ENCODE data around the gene GLS2.

GRCh38 chr12:56477521-56478225 is 10.3 kb downstream of the GLS2 start:
- TF ChIP-seq, protein P1, sequence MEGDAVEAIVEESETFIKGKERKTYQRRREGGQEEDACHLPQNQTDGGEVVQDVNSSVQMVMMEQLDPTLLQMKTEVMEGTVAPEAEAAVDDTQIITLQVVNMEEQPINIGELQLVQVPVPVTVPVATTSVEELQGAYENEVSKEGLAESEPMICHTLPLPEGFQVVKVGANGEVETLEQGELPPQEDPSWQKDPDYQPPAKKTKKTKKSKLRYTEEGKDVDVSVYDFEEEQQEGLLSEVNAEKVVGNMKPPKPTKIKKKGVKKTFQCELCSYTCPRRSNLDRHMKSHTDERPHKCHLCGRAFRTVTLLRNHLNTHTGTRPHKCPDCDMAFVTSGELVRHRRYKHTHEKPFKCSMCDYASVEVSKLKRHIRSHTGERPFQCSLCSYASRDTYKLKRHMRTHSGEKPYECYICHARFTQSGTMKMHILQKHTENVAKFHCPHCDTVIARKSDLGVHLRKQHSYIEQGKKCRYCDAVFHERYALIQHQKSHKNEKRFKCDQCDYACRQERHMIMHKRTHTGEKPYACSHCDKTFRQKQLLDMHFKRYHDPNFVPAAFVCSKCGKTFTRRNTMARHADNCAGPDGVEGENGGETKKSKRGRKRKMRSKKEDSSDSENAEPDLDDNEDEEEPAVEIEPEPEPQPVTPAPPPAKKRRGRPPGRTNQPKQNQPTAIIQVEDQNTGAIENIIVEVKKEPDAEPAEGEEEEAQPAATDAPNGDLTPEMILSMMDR (IDR thresholded peaks at IDR 0.05; ENCODE audit: low read depth, low read length, missing input control): no peak
- no peak for TF ChIP-seq EGR1 (IDR thresholded peaks at IDR 0.05; ENCODE audit: low read depth in 2 of 2)
- TF ChIP-seq TAF1 (conservative IDR thresholded peaks at IDR 0.05): no peak
- TF ChIP-seq YY1 (IDR thresholded peaks at IDR 0.05): no peak
- TF ChIP-seq, protein P2, sequence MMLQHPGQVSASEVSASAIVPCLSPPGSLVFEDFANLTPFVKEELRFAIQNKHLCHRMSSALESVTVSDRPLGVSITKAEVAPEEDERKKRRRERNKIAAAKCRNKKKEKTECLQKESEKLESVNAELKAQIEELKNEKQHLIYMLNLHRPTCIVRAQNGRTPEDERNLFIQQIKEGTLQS (IDR thresholded peaks at IDR 0.05): no peak

Measured in liver (tissue), 3 donors.